Nephron (organoid): ENCODE measurements around the gene DPH7.

Experiments
- H3K27ac Mint-ChIP-seq, 3 experiments: 2 replicates each; pipeline ENCODE4 v1.8.0; 2020; ENCODE audit warnings: mixed read lengths in 3 of 3, mild to moderate bottlenecking in 2 of 3, moderate library complexity in 1 of 3
- H3K27me3 Mint-ChIP-seq: 2 replicates; pipeline ENCODE4 v1.8.0; 2021; ENCODE audit warnings: low read depth, mild to moderate bottlenecking, moderate library complexity, mixed read lengths
- H3K36me3 Mint-ChIP-seq: 2 replicates; pipeline ENCODE4 v1.8.0; 2020; ENCODE audit warnings: low read depth, mixed read lengths
- H3K4me1 Mint-ChIP-seq: 2 replicates; pipeline ENCODE4 v1.8.0; 2020; ENCODE audit warnings: mixed read lengths
- H3K4me3 Mint-ChIP-seq, 3 experiments: 2 replicates each; pipeline ENCODE4 v1.8.0; 2020; ENCODE audit warnings: mild to moderate bottlenecking in 3 of 3, mixed read lengths in 3 of 3, moderate library complexity in 2 of 3
- H3K9me3 Mint-ChIP-seq: 2 replicates; pipeline ENCODE4 v1.8.0; 2020; ENCODE audit warnings: mixed read lengths
- TF ChIP-seq, protein P1 (sequence below), 3 experiments: fragments of 200-600 bp; sonication (generic); IDR thresholded peaks; one replicate each; pipeline ENCODE4 v1.5.0; 2021; ENCODE audit warnings: antibody characterized with exemption in 3 of 3; ENCODE audit not compliant: unreplicated experiment in 3 of 3

The DPH7 gene

DNA sequence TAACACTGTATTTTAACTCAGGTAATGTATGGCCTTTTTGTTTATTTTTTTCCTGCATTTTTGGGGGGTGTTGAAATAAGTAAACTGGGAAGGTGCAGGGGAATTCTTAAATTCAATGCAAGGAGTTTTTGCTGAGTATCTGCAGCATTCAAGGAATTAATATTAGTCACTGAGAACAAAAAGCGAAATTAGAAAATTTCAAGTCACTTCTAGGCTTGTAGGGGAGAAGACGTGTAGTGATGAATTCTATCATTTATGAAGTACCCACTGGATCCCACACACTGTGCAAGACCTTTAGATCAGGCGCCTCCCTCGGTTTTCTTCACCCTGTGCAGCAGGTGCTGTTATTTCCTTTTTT lies 41.3 kb upstream of the DPH7 start:
- TF ChIP-seq, protein P1, sequence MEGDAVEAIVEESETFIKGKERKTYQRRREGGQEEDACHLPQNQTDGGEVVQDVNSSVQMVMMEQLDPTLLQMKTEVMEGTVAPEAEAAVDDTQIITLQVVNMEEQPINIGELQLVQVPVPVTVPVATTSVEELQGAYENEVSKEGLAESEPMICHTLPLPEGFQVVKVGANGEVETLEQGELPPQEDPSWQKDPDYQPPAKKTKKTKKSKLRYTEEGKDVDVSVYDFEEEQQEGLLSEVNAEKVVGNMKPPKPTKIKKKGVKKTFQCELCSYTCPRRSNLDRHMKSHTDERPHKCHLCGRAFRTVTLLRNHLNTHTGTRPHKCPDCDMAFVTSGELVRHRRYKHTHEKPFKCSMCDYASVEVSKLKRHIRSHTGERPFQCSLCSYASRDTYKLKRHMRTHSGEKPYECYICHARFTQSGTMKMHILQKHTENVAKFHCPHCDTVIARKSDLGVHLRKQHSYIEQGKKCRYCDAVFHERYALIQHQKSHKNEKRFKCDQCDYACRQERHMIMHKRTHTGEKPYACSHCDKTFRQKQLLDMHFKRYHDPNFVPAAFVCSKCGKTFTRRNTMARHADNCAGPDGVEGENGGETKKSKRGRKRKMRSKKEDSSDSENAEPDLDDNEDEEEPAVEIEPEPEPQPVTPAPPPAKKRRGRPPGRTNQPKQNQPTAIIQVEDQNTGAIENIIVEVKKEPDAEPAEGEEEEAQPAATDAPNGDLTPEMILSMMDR (IDR thresholded peaks at IDR 0.05; ENCODE audit: unreplicated experiment in 3 of 3), result no peak
- H3K27ac Mint-ChIP-seq, result peak overlapping the region; percentile 84 to 94 (median 92)
- peaks cover 36% of the 10 kb centered on the region for H3K4me1 Mint-ChIP-seq
- no peaks in the 10 kb centered on the region for H3K9me3 Mint-ChIP-seq
- peak overlapping the region; percentile 88 to 90 (median 89) for H3K4me3 Mint-ChIP-seq
- no peaks in the 10 kb centered on the region for H3K27me3 Mint-ChIP-seq
- H3K36me3 Mint-ChIP-seq, result peaks cover 9% of the 10 kb centered on the region

DNA sequence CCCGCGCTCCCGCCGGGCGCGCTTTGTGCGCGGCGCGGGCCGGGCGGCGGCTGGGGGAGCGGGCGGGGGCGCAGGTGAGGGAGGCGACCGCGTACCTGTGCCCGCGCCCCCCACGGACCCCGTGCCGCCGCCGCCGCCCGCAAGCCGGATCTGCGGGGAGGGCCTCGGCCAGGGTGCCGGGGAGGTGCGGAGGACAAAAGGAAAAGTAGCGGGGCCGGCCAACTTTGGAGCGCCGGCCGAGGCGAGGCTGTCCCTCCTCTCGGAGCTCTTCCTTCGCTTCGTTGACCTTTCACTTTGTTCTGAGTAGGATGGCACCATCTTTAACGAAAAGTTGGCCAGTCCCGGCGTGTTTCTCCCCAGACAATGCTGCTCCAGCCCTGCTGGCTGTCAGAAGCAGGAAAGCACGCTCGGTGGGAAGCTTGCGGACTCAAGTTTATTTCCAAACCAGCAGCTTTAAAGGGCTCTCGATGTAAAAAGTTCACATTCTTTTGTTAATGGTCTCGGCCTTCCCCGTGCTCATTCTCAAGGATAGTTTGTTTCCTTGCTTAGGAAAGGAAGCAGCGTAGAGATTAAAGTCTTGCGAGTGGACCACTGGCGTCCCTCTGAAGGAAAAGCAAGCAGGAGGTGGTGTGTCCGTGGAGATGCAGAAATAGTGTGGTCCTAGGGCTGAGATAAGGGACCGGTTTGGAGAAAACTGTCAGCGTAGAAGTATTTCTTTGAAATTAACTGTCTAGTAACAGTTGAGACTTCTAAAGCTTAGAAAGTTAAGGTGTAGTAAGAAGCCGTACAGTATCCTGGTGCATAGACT lies 40.7 kb upstream of the DPH7 start:
- TF ChIP-seq, protein P1 (IDR thresholded peaks at IDR 0.05; ENCODE audit: unreplicated experiment in 3 of 3), result no peak
- Mint-ChIP-seq H3K4me1 (peaks cover 36% of the 10 kb centered on the region), H3K27ac (peak overlapping the region; percentile 84 to 94 (median 92)), H3K27me3 (no peaks in the 10 kb centered on the region), H3K4me3 (peak overlapping the region; percentile 88 to 90 (median 89)), H3K36me3 (peaks cover 8% of the 10 kb centered on the region), H3K9me3 (no peaks in the 10 kb centered on the region)

DNA sequence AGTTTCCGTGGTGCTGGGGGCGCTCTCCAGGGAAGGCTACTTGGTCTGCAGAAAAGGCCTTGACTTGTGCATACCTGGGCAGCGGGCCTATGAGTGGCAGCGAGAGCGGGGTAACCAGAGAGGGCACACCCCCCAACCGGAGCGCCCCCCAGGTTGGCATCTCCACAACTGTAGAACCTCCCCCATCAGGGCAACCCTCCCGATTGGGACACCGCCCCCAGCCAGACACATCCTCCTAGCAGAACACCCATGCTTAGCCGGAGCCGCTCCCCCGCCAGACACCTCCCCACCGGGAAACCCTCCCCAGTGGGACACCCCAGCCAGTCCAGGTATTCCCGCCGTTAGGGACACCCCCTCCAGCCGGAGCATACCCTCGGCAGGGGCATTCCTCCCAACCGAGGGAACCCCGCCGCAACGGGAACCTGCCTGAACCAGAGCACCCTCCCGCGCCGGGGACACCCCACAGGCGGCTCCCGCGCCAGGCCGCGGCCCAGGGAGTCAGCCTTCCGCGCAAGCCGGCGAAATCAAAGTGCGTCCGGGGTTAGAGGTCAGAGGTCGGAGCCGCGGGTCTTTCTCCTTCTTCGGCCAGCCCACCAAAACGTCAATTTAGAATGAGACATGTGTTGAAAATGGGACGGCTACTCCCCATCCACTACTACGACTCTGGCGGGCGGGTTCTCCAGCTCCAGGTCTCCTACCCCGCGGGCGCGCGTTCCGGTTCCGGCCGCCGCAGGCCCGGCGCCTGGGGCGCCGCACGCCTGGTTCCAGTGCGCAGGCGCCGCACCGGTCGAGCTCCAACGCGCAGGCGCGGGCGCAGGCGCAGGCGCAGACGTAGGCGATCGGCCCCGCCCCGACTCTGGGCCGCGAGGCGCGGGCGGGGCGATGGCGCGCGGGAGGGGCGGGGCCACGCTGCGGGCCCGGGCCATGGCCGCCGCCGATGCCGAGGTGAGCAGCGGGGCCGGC lies 39.7 kb upstream of the DPH7 start, which contains the start of gene EHMT1:
TSS of gene EHMT1 (plus strand) at position 901 of the 963 bp plus-strand sequence. CDS start at position 925, 24 bp downstream.
- no peaks in the 10 kb centered on the region for H3K27me3 Mint-ChIP-seq
- H3K36me3 Mint-ChIP-seq, result peaks cover 3% of the 10 kb centered on the region
- H3K4me3 Mint-ChIP-seq, result peak within 1 kb of the TSS; percentile 90 to 93 (median 92)
- H3K4me1 Mint-ChIP-seq, result peaks cover 36% of the 10 kb centered on the region
- peak within 1 kb of the TSS; percentile 84 to 95 (median 92) for H3K27ac Mint-ChIP-seq
- TF ChIP-seq, protein P1 (IDR thresholded peaks at IDR 0.05; ENCODE audit: unreplicated experiment in 3 of 3), result no peak
- H3K9me3 Mint-ChIP-seq, result no peaks in the 10 kb centered on the region

DNA sequence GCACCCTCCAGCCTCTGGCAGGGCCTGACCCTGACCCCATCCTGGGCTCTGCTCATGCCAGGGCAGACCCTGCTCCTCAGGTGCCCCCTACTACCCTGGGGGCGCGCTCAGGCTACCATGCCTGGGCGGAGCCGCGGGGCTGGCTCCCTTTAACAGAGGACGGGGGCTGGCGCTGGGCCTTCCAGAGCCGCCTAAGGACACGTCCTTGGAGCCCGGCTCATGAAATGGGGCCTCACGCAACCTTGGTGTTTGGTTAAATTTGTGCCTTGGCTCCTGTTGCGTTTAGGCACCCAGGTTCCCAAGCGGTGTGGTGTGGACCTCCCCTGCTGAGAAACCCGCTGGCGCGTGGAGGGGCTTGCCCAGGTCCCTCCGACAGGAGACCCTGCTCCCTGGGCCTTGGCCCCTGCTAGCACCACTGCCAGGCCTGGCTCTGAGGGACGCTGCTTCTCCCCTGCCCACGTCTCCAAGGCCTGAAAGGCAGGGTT lies 36.7 kb upstream of the DPH7 start:
- no peaks in the 10 kb centered on the region for H3K9me3 Mint-ChIP-seq
- TF ChIP-seq, protein P1 (IDR thresholded peaks at IDR 0.05; ENCODE audit: unreplicated experiment in 3 of 3), result no peak
- H3K36me3 Mint-ChIP-seq, result no peaks in the 10 kb centered on the region
- H3K27ac Mint-ChIP-seq, result no peak overlapping the region
- no peaks in the 10 kb centered on the region for H3K27me3 Mint-ChIP-seq
- peaks cover 20% of the 10 kb centered on the region for H3K4me1 Mint-ChIP-seq
- H3K4me3 Mint-ChIP-seq, result peak overlapping the region in 1 of 3 experiments; percentile 46

DNA sequence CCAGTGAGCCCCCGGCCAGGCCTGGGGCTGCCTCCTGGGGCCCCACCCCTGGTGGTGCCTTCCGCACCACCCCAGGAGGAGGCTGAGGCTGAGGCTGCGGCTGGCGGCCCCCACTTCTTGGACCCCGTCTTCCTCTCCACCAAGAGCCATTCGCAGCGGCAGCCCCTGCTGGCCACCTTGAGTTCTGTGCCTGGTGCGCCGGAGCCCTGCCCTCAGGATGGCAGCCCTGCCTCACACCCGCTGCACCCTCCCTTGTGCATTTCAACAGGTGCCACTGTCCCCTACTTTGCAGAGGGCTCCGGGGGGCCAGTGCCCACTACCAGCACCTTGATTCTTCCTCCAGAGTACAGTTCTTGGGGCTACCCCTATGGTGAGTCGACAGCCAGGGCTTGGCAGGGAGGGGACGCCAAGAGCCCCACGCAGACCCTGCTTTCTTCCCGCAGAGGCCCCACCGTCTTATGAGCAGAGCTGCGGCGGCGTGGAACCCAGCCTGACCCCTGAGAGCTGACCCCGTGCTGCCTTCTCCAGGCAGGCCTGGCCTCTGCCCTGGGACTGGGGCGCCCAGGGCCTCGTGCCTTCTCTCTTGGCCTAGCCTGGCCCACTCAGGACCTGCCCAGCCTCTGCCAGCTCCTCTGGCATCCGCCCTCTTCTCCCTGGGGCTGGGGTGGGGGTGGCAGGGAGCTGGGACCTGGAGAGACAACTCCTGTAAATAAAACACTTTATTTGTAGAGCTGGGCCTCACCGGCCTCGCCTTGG lies 36.1 kb upstream of the DPH7 start:
- Mint-ChIP-seq H3K4me3 (no peak overlapping the region), H3K36me3 (no peaks in the 10 kb centered on the region), H3K4me1 (peaks cover 15% of the 10 kb centered on the region), H3K27me3 (no peaks in the 10 kb centered on the region), H3K9me3 (no peaks in the 10 kb centered on the region), H3K27ac (no peak overlapping the region)
- TF ChIP-seq, protein P1 (IDR thresholded peaks at IDR 0.05; ENCODE audit: unreplicated experiment in 3 of 3), result no peak
